ENCODE measurements around the gene PCCA.

DNA sequence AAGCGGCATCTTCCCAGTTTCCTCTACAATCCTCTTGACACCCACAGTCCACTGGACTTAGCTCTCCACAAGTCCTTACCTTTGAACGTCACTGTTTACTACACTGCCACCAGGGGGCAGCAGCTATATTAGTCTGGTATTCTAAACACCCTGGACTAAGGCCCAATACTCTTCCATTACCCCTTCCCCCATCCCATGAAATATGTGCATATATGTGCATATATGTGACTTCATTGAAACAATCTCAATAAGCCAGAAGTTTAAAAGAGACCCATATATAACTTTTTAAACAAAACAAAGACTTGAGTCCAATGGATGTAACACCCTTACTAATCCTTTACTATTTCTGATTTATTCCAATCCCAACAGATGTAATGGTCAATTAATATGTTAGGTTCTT, 484.2 kb downstream of the PCCA start:
- peak; percentile 56 to 62 (median 59) for TF ChIP-seq CTCF (IDR thresholded peaks at IDR 0.05)
- no peak for TF ChIP-seq POLR2AphosphoS5 (IDR thresholded peaks at IDR 0.05)
- TF ChIP-seq POLR2A (IDR thresholded peaks at IDR 0.05; ENCODE audit: low read depth): no peak

Data from esophagus muscularis mucosa (tissue), 3 donors.